Measurements from ENCODE around the gene PTPN20. TPM values are rescaled to one million over a fixed set of nuclear protein-coding genes. Genes with fewer than 3 reads are reported as not detected.
A peak's percentile ranks its signal among the peaks of the same experiment; 100 is the strongest.

PTPN20 gene
- total RNA-seq, 1 donor from 2014 or later = 1.3 TPM

DNA sequence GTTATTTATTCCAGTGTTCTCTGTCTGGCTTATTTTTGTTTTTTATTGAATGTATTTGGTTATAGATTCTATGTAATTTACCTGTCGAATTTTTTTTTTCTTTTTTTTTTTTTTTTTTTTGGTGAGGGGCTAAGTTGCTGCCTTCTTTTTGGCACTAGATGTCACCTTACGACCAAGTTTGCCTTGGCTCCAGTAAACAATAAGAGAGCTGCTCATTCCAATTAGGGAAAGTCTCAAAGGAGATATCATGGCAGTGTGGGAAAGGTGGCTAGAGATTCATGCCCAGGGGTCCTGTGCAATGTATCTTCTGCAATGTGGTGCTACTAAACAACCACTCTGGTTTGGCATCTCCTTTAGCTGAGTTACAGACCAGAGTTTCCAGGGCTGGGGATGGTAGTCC is 84.0 kb downstream of the PTPN20 start:
- TF ChIP-seq, protein P1, sequence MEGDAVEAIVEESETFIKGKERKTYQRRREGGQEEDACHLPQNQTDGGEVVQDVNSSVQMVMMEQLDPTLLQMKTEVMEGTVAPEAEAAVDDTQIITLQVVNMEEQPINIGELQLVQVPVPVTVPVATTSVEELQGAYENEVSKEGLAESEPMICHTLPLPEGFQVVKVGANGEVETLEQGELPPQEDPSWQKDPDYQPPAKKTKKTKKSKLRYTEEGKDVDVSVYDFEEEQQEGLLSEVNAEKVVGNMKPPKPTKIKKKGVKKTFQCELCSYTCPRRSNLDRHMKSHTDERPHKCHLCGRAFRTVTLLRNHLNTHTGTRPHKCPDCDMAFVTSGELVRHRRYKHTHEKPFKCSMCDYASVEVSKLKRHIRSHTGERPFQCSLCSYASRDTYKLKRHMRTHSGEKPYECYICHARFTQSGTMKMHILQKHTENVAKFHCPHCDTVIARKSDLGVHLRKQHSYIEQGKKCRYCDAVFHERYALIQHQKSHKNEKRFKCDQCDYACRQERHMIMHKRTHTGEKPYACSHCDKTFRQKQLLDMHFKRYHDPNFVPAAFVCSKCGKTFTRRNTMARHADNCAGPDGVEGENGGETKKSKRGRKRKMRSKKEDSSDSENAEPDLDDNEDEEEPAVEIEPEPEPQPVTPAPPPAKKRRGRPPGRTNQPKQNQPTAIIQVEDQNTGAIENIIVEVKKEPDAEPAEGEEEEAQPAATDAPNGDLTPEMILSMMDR (conservative IDR thresholded peaks at IDR 0.05; ENCODE audit: low read depth, low read length) = no peak
- H3K4me3 ChIP-seq (ENCODE audit: low read depth, low read length) = no peak overlapping the region
- no peak for DNase-seq (ENCODE audit: low read depth)

DNA sequence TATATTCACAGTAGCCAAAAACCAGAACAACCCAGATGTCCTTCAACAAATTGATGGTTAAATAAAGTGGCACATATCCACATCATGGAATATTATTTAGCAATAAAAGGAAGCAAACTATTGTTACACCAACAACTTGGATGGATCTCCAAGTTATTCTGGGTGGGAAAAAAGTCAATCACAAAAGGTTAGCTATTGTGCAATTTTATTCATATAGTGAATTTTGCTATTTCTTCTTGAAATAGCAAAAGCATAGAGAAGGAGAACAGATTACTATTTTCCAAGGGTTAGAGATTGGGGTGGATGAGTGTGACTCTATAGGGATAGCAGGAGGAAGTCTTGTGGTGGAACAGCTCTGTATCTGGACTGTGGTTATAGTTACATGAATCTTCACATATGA is 87.0 kb downstream of the PTPN20 start:
- TF ChIP-seq, protein P1 (conservative IDR thresholded peaks at IDR 0.05; ENCODE audit: low read depth, low read length) = no peak
- no peak for DNase-seq (ENCODE audit: low read depth)
- no peak overlapping the region for H3K4me3 ChIP-seq (ENCODE audit: low read depth, low read length)

GRCh38 chr10:46998595-46998994 is 87.4 kb downstream of the PTPN20 start:
- no peak for DNase-seq (ENCODE audit: low read depth)
- TF ChIP-seq, protein P1 (conservative IDR thresholded peaks at IDR 0.05; ENCODE audit: low read depth, low read length) = no peak
- no peak overlapping the region for H3K4me3 ChIP-seq (ENCODE audit: low read depth, low read length)

- TF ChIP-seq, protein P1 (conservative IDR thresholded peaks at IDR 0.05; ENCODE audit: low read depth, low read length) = no peak
- H3K4me3 ChIP-seq (ENCODE audit: low read depth, low read length) = no peak overlapping the region
- no peak for DNase-seq (ENCODE audit: low read depth)
These were observed 88.0 kb downstream of the PTPN20 start for GRCh38 chr10:46999217-46999616.

DNA sequence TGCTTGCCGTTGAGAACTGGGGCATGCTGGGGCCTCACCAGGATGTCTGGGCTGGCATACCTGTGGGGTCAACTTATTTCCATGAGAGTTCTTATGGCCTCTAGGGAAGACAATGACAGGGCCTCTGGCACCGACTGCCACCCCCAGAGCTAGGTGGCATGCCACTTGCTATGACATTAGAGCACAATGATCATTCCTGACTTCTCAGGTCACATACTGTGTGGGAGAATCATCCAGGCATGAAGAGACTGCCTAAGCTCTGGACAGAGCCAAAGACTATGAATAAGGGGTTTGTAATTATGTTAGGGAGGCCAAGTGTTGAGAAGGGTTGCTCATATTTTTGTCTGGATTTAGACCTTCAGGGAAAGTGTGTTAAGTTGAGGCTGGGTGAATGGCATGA is 97.5 kb downstream of the PTPN20 start:
- H3K4me3 ChIP-seq (ENCODE audit: low read depth, low read length) = no peak overlapping the region
- DNase-seq (ENCODE audit: low read depth) = peak; percentile 4
- TF ChIP-seq, protein P1 (conservative IDR thresholded peaks at IDR 0.05; ENCODE audit: low read depth, low read length) = no peak

DNA sequence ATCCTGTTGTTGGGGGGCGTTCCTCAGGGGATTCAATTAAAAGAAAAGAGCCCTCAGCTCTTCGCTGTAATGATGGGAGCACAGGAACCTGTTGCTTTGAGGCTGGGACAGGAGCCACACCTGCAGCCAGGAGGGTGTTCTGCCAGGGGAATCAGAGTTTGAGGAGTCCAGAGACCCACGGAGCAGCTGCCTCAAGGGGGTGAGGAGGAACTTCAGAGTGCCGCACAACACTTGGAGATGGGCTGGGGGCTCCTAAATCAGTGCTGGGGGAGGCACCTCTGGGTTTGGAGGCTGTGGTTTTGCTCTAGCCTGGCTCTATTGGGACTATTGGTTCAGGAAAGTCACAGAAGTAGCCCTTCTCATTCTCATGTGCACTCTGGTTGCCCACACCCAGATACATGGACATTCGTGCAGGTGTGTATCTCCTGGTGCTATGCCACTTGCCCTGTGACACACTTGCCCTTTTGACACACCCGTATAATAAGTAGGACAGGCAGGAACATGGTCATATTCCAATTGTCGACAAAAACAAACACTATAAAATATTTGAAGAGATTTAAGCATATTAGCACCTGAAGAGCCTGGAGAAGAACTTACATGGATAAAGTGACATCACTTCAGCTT is 98.1 kb downstream of the PTPN20 start:
- no peak for DNase-seq (ENCODE audit: low read depth)
- TF ChIP-seq, protein P1 (conservative IDR thresholded peaks at IDR 0.05; ENCODE audit: low read depth, low read length) = no peak

GRCh38 chr10:47010036-47010435 is 98.8 kb downstream of the PTPN20 start:
- DNase-seq (ENCODE audit: low read depth) = no peak
- TF ChIP-seq, protein P1 (conservative IDR thresholded peaks at IDR 0.05; ENCODE audit: low read depth, low read length) = no peak
- no peak overlapping the region for H3K4me3 ChIP-seq (ENCODE audit: low read depth, low read length)

More for the DNA sequence above, 98.1 kb downstream of the PTPN20 start:
- H3K4me3 ChIP-seq (ENCODE audit: low read depth, low read length) = no peak overlapping the region

Measured in epithelial cell of proximal tubule (primary cell).